HepG2 (cell line): ENCODE data around the gene BRMS1. TPM values are rescaled to one million over a fixed set of nuclear protein-coding genes. Genes with fewer than 3 reads are reported as not detected.

ENCODE experiments used
- ARNT2 ChIP-seq: sonication (generic); formaldehyde crosslinking; IDR thresholded peaks from 2 replicates; pipeline ENCODE4 v1.8.0; 2022; ENCODE audit warnings: mild to moderate bottlenecking, low read depth, missing genetic modification reagents, moderate library complexity
- EHMT2 ChIP-seq: fragments of 200-600 bp; sonication (generic); IDR thresholded peaks from 2 replicates; pipeline ENCODE4 v1.7.0; 2017; ENCODE audit warnings: antibody characterized with exemption, low read depth, low read length, borderline replicate concordance
- FOXK1 ChIP-seq: sonication (generic); formaldehyde crosslinking; IDR thresholded peaks from 2 replicates; pipeline ENCODE4 v1.4.0; 2020; ENCODE audit warnings: low read depth, missing genetic modification reagents, borderline replicate concordance
- GZF1 ChIP-seq: sonication (generic); formaldehyde crosslinking; IDR thresholded peaks from 2 replicates; pipeline ENCODE4 v1.5.1; 2020; ENCODE audit warnings: mild to moderate bottlenecking, missing genetic modification reagents
- JARID2 ChIP-seq: sonication (generic); formaldehyde crosslinking; IDR thresholded peaks from 2 replicates; pipeline ENCODE4 v1.8.1; 2023; ENCODE audit warnings: missing genetic modification reagents, inconsistent platforms; ENCODE audit not compliant: insufficient replicate concordance
- SMARCC2 ChIP-seq: fragments of 450-650 bp; IDR thresholded peaks from 2 replicates; pipeline ENCODE4 v1.6.1; 2017; ENCODE audit warnings: antibody characterized with exemption, mild to moderate bottlenecking
- SOX5 ChIP-seq: IDR thresholded peaks from 2 replicates; pipeline ENCODE4 v1.6.1; 2016; ENCODE audit warnings: borderline replicate concordance
- YY1 ChIP-seq: IDR thresholded peaks from 2 replicates; pipeline ENCODE4 v1.6.1; 2011; ENCODE audit warnings: low read length, low read depth, moderate library complexity, mild to moderate bottlenecking; ENCODE audit not compliant: insufficient read depth, insufficient replicate concordance
- ZNF234 ChIP-seq: sonication (generic); formaldehyde crosslinking; conservative IDR thresholded peaks from 2 replicates; pipeline ENCODE4 v1.5.1; 2020; ENCODE audit warnings: mild to moderate bottlenecking, missing genetic modification reagents
- ZNF260 ChIP-seq: sonication (generic); formaldehyde crosslinking; IDR thresholded peaks from 2 replicates; pipeline ENCODE4 v1.4.0; 2020; ENCODE audit warnings: missing genetic modification reagents, low read depth, mild to moderate bottlenecking, borderline replicate concordance
- ZNF432 ChIP-seq: sonication (generic); formaldehyde crosslinking; IDR thresholded peaks from 2 replicates; pipeline ENCODE4 v1.5.0; 2020; ENCODE audit warnings: missing genetic modification reagents, mild to moderate bottlenecking, borderline replicate concordance
- ZNF503 ChIP-seq: sonication (generic); formaldehyde crosslinking; IDR thresholded peaks from 2 replicates; pipeline ENCODE4 v1.4.0; 2020; ENCODE audit warnings: missing genetic modification reagents
- ZNF512B ChIP-seq: sonication (generic); formaldehyde crosslinking; IDR thresholded peaks from 2 replicates; pipeline ENCODE4 v1.5.1; 2020; ENCODE audit warnings: missing genetic modification reagents, mild to moderate bottlenecking, borderline replicate concordance
- ZNF609 ChIP-seq: sonication (generic); formaldehyde crosslinking; IDR thresholded peaks from 2 replicates; pipeline ENCODE4 v1.4.0; 2020; ENCODE audit warnings: mild to moderate bottlenecking, missing genetic modification reagents, borderline replicate concordance
- polyA plus RNA-seq, 8 experiments: library from polyadenylated mRNA; depleted of rRNA in 3 of 8; stranded (reverse) in 7 of 8; unstranded in 1 of 8; fragments of >200 nt; fragmentation: Illumina TruSeq in 4 of 8; extraction: Trizol in 4 of 8; gene quantifications; 2 replicates each; pipeline versions ENCODE4 v1.2.1 to v1.2.3, GENCODE V29; 2011 to 2016; ENCODE audit warnings: low read depth in 4 of 8, missing spikeins in 1 of 8, mixed read lengths in 1 of 8; ENCODE audit not compliant: insufficient read depth in 1 of 8
- total RNA-seq, 5 experiments: library from RNA; depleted of rRNA; stranded (reverse); fragments of >200 nt; fragmentation: Illumina TruSeq; extraction: Trizol; gene quantifications; 2 replicates each; pipeline ENCODE4 v1.2.3, GENCODE V29; 2016; ENCODE audit warnings: low read depth in 1 of 5
- TF ChIP-seq, protein P1 (sequence below): sonication (generic); formaldehyde crosslinking; IDR thresholded peaks from 2 replicates; pipeline ENCODE4 v1.8.1; 2023; ENCODE audit warnings: mild to moderate bottlenecking, missing genetic modification reagents, borderline replicate concordance
- TF ChIP-seq, protein P2 (sequence below): sonication (generic); formaldehyde crosslinking; IDR thresholded peaks from 2 replicates; pipeline ENCODE4 v1.5.1; 2020; ENCODE audit warnings: mild to moderate bottlenecking, moderate library complexity, missing genetic modification reagents

BRMS1 gene
- total and polyA plus RNA-seq, 2 of the 13 experiments (the other 11 are each of a cell fraction or from before 2014, with no cell fraction given): 15.8 to 55.7 TPM

DNA sequence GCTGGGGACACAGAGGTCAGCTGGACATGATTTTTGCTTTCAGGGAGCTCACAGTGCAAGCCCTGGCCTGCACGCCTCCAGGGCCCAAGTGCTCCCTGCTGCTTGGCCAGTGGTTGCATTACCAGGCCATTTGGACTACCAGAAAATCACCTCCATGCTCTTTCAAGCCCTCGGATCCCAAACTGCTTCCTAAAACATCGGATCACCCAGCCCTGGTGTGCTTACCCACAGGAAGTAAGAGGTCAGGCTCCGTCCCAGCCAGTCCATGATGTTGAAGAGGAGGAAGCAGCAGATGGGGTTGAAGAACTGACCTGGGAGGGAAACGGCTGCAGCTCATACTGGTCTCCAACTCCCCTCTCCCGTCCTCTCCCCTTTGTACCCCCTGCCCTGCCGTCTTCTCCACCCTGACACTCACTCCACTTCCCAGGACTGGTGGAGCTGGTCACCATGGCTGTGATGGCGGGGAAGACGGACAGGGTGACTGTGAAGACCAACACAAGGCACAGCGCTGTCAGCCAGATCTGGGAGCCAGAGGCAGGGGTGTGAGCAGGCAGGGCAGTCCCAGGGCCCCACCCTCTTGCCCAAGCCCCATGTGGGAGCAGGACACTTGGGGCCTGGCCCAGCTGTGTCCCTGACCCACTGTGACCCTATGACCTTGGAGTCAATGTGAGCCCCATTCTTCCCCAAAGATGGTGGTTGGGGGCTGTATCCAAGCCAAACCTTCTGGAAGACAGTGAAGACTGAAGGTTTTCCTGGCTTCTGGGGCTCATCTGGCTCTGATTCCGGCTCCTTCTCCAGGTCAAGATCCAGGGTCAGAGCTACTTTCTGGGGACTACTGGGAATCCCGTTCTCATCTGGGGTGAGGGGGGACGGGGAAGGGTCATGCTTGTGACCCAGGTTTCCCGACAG is 21.1 kb upstream of the BRMS1 start (continued):
- TF ChIP-seq, protein P1, sequence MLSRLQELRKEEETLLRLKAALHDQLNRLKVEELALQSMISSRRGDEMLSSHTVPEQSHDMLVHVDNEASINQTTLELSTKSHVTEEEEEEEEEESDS (CRISPR knock-in tag): no peak
- no peak for TF ChIP-seq ZNF234 (CRISPR knock-in tag)
- no peak for TF ChIP-seq JARID2 (CRISPR knock-in tag)
- TF ChIP-seq EHMT2: no peak
- no peak for TF ChIP-seq ZNF503 (CRISPR knock-in tag)
- no peak for TF ChIP-seq GZF1 (CRISPR knock-in tag)
- TF ChIP-seq SOX5 (CRISPR knock-in tag): no peak
- TF ChIP-seq, protein P2, sequence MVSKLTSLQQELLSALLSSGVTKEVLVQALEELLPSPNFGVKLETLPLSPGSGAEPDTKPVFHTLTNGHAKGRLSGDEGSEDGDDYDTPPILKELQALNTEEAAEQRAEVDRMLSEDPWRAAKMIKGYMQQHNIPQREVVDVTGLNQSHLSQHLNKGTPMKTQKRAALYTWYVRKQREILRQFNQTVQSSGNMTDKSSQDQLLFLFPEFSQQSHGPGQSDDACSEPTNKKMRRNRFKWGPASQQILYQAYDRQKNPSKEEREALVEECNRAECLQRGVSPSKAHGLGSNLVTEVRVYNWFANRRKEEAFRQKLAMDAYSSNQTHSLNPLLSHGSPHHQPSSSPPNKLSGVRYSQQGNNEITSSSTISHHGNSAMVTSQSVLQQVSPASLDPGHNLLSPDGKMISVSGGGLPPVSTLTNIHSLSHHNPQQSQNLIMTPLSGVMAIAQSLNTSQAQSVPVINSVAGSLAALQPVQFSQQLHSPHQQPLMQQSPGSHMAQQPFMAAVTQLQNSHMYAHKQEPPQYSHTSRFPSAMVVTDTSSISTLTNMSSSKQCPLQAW: no peak
- TF ChIP-seq ZNF432 (CRISPR knock-in tag): no peak
- TF ChIP-seq YY1: no peak
- no peak for TF ChIP-seq FOXK1 (CRISPR knock-in tag)
- TF ChIP-seq SMARCC2: no peak
- TF ChIP-seq ARNT2: 0 out of 2 replicates have a peak, but pooled peaks have one; percentile 25
- TF ChIP-seq ZNF512B (CRISPR knock-in tag): no peak
- TF ChIP-seq ZNF609: no peak
- TF ChIP-seq ZNF260 (CRISPR knock-in tag): no peak
